ENCODE results near the gene FOXE3.

DNA sequence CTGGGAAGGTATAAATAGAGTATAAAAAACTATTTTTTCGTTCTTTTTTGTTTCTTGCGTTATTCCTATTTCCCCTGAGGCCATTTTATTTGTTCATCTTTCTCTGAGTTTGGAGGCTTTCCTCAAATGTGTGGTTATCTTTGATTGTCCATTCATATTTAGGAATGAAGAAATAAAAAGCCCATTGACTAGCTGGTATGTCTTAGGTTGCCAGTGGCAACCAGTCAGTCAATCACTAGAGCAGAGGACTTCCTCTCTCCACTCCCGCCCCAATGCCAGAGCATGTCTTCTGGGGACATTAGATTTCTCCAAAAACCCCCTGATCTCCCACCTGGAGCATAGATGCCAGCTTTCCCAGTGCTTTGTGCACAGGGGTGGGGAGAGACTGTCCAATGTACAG is 20.7 kb upstream of the FOXE3 start:
- TF ChIP-seq NFIC (IDR thresholded peaks at IDR 0.05) (no peak), RFX5 (IDR thresholded peaks at IDR 0.05; ENCODE audit: low read depth, low read length) (no peak), SMC3 (conservative IDR thresholded peaks at IDR 0.05; ENCODE audit: insufficient read depth, low read depth, low read length) (no peak), NELFE (IDR thresholded peaks at IDR 0.05; ENCODE audit: insufficient read depth, insufficient read length) (no peak), ELF1 (tag; IDR thresholded peaks at IDR 0.05) (no peak), BCOR (IDR thresholded peaks at IDR 0.05) (no peak)
- TF ChIP-seq, protein P1, sequence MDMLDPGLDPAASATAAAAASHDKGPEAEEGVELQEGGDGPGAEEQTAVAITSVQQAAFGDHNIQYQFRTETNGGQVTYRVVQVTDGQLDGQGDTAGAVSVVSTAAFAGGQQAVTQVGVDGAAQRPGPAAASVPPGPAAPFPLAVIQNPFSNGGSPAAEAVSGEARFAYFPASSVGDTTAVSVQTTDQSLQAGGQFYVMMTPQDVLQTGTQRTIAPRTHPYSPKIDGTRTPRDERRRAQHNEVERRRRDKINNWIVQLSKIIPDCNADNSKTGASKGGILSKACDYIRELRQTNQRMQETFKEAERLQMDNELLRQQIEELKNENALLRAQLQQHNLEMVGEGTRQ (CRISPR knock-in tag; IDR thresholded peaks at IDR 0.05): no peak
- TF ChIP-seq, protein P2, sequence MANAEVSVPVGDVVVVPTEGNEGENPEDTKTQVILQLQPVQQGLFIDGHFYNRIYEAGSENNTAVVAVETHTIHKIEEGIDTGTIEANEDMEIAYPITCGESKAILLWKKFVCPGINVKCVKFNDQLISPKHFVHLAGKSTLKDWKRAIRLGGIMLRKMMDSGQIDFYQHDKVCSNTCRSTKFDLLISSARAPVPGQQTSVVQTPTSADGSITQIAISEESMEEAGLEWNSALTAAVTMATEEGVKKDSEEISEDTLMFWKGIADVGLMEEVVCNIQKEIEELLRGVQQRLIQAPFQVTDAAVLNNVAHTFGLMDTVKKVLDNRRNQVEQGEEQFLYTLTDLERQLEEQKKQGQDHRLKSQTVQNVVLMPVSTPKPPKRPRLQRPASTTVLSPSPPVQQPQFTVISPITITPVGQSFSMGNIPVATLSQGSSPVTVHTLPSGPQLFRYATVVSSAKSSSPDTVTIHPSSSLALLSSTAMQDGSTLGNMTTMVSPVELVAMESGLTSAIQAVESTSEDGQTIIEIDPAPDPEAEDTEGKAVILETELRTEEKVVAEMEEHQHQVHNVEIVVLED (CRISPR knock-in tag; IDR thresholded peaks at IDR 0.05): no peak

Measured in K562 (cell line).